Type B pancreatic cell (in vitro differentiated cells): ENCODE results near the gene RPS6KA5. TPM values are rescaled to one million over a fixed set of nuclear protein-coding genes. Genes with fewer than 3 reads are reported as not detected.

Source experiments
- DNase-seq: peaks from one replicate; pipeline ENCODE4 v3.0.0; 2021; ENCODE audit warnings: mixed read lengths; ENCODE audit not compliant: unreplicated experiment; ENCODE audit errors: extremely low spot score
- H3K27ac Mint-ChIP-seq: 2 replicates; pipeline ENCODE4 v1.8.0; 2021; ENCODE audit warnings: mild to moderate bottlenecking, mixed read lengths
- H3K27me3 Mint-ChIP-seq: 2 replicates; pipeline ENCODE4 v1.8.0; 2021; ENCODE audit warnings: mixed read lengths
- H3K36me3 Mint-ChIP-seq: 2 replicates; pipeline ENCODE4 v1.8.0; 2021; ENCODE audit warnings: mixed read lengths
- H3K4me1 Mint-ChIP-seq: one replicate; pipeline ENCODE4 v1.8.0; 2021; ENCODE audit warnings: mixed read lengths; ENCODE audit not compliant: unreplicated experiment
- H3K4me3 Mint-ChIP-seq: 2 replicates; pipeline ENCODE4 v1.8.0; 2021; ENCODE audit warnings: mild to moderate bottlenecking, mixed read lengths
- H3K9me3 Mint-ChIP-seq: 2 replicates; pipeline ENCODE4 v1.8.0; 2021; ENCODE audit warnings: mixed read lengths
- total RNA-seq: library from RNA; stranded (reverse); gene quantifications from 2 replicates; pipeline ENCODE4 v1.2.1, GENCODE V29; 2021; ENCODE audit warnings: low replicate concordance
- TF ChIP-seq, protein P1 (sequence below): fragments of 200-600 bp; sonication (generic); conservative IDR thresholded peaks from 2 replicates; pipeline ENCODE4 v1.5.0; 2021; ENCODE audit warnings: antibody characterized with exemption, mild to moderate bottlenecking

Gene RPS6KA5
- total RNA-seq, 1 donor from 2014 or later = 7.4 TPM

DNA sequence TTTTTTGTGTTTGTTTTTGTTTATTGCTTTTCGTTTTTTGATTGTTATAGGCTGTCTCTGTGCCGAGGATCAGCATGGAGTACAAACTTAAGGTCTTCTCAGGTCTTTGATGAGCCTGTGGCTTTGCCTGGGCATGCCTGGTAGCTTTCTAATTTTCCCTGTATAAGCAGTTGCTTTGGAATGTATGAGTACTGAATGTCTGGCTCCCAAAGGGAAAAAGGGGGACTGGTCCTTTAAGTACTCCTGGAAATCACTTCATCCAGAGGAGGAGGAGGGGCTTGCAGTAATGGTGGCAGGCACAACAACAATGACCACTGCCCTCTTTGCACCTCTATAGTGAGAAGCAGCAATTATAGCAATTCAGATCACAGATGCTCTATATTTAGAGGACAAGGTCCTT, 176.7 kb downstream of the RPS6KA5 start:
- TF ChIP-seq, protein P1, sequence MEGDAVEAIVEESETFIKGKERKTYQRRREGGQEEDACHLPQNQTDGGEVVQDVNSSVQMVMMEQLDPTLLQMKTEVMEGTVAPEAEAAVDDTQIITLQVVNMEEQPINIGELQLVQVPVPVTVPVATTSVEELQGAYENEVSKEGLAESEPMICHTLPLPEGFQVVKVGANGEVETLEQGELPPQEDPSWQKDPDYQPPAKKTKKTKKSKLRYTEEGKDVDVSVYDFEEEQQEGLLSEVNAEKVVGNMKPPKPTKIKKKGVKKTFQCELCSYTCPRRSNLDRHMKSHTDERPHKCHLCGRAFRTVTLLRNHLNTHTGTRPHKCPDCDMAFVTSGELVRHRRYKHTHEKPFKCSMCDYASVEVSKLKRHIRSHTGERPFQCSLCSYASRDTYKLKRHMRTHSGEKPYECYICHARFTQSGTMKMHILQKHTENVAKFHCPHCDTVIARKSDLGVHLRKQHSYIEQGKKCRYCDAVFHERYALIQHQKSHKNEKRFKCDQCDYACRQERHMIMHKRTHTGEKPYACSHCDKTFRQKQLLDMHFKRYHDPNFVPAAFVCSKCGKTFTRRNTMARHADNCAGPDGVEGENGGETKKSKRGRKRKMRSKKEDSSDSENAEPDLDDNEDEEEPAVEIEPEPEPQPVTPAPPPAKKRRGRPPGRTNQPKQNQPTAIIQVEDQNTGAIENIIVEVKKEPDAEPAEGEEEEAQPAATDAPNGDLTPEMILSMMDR = no peak
- Mint-ChIP-seq H3K36me3 (peaks cover 16% of the 10 kb centered on the region), H3K9me3 (peaks cover 5% of the 10 kb centered on the region), H3K27ac (no peak overlapping the region), H3K27me3 (no peaks in the 10 kb centered on the region), H3K4me1 (no peaks in the 10 kb centered on the region), H3K4me3 (no peak overlapping the region)
- no peak for DNase-seq

DNA sequence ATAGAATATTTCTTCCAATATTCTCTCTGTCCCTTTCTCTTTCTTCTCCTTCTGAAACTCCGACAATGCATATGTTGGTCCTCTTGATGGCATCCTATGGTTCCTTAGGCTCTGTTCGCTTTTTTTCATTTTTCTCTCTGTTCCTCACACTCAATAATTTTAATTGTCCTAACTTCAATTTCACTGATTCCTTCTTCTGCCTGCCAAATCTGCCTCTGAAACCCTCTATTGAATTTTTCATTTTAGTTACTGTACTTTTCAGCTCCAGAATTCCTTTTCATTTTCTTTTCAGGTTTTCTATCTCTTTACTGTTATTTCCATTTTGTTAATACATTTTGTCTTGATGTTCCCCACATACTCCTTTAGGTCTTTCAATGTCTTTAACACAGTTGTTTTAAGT, 177.2 kb downstream of the RPS6KA5 start:
- no peak overlapping the region for H3K27ac Mint-ChIP-seq
- H3K9me3 Mint-ChIP-seq = peaks cover 5% of the 10 kb centered on the region
- H3K4me3 Mint-ChIP-seq = no peak overlapping the region

DNA sequence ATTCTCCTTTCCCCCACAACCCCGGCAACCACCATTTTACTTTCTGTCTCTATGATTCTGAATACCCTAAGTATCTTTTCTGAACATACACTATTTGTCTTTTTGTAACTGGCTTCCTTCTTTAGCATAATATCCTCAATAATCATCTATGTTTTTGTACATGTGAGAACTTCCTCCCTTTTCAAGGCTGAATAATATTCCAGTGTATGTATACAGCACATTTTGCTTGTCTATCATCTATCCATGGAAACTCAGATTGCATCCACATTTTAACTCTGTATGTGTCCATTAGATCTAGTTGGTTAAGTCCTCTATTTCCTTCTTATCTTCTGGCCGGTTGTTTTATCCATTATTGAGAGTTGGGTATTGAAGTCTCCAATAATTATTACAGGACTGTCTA, 180.2 kb downstream of the RPS6KA5 start:
- no peak overlapping the region for H3K4me3 Mint-ChIP-seq
- H3K4me1 Mint-ChIP-seq = no peaks in the 10 kb centered on the region
- H3K27me3 Mint-ChIP-seq = no peaks in the 10 kb centered on the region
- no peak for DNase-seq
- H3K27ac Mint-ChIP-seq = no peak overlapping the region
- TF ChIP-seq, protein P1 = no peak
- peaks cover 16% of the 10 kb centered on the region for H3K36me3 Mint-ChIP-seq
- H3K9me3 Mint-ChIP-seq = peaks cover 5% of the 10 kb centered on the region

More for the DNA sequence above, 177.2 kb downstream of the RPS6KA5 start:
- DNase-seq = no peak
- Mint-ChIP-seq H3K36me3 (peaks cover 16% of the 10 kb centered on the region), H3K4me1 (no peaks in the 10 kb centered on the region), H3K27me3 (no peaks in the 10 kb centered on the region)
- TF ChIP-seq, protein P1 = no peak

DNA sequence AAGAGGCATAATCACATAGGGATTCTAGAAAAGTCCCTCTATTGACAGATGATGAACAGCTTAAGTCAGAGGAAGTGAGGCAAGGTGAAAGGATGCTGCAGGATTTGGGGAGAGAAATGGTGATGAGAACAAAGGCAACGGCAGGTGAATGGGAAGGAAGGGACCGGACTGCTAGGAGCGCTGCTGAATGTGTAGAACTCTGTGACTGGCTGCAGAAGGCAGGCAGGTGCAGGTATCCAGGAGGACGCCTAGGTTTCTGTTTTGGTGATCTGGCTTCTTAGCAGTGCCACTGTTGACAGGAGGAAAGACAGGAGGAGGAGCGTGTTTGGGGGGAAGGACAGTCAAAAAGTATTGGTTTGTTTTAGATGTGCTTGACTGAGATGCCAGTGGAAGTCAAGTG, 185.8 kb downstream of the RPS6KA5 start:
- no peaks in the 10 kb centered on the region for H3K9me3 Mint-ChIP-seq
- H3K4me1 Mint-ChIP-seq = peaks cover 8% of the 10 kb centered on the region
- no peak for DNase-seq
- H3K27ac Mint-ChIP-seq = no peak overlapping the region
- no peaks in the 10 kb centered on the region for H3K27me3 Mint-ChIP-seq
- H3K4me3 Mint-ChIP-seq = no peak overlapping the region
- TF ChIP-seq, protein P1 = no peak
- peaks cover 13% of the 10 kb centered on the region for H3K36me3 Mint-ChIP-seq

DNA sequence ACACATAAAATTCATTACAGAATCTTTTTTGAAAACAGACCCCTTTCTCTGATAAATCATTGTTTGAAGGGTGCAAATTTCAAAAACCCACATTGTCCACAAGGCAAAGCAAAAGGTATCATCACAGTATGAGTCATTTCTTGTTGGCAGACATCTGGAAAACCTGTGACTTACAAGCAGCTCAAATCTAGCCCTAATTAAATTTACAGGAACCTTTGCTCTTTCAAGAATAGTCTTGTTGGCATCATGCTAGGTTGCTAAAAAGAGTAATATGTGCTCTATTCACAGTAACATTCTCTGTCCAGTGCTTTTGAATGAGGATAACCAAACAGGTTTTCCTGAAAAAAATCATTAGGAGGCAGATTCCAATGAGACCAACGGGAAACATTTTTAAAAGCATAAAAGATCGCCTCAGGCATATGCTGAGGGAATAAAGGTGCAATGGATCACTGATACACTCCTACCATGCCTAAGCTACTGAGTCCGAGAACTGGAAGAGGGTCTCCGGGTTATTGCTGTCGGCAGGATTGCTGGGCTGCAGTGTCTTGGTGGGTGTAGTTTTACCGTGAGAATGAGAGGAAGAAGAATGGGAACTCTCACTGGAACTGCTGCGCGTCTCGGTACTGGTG, 188.7 kb downstream of the RPS6KA5 start:
- Mint-ChIP-seq H3K36me3 (peaks cover 13% of the 10 kb centered on the region), H3K9me3 (no peaks in the 10 kb centered on the region), H3K27ac (no peak overlapping the region), H3K4me3 (no peak overlapping the region), H3K27me3 (no peaks in the 10 kb centered on the region), H3K4me1 (peaks cover 8% of the 10 kb centered on the region)
- DNase-seq = no peak
- TF ChIP-seq, protein P1 = no peak
